GM10266 (cell line): ENCODE results near the gene PRPF38B.
A peak's percentile ranks its signal among the peaks of the same experiment; 100 is the strongest.

Source experiments
- DNase-seq: peaks from one replicate; pipeline ENCODE4 v3.0.0; 2012; ENCODE audit errors: extremely low spot score
- TF ChIP-seq, protein P1 (sequence below): IDR thresholded peaks from 2 replicates; pipeline ENCODE4 v1.5.1; 2012; ENCODE audit warnings: mild to moderate bottlenecking, low read depth; ENCODE audit not compliant: control insufficient read depth, insufficient read depth; ENCODE audit errors: missing control alignments

The PRPF38B gene, protein sequence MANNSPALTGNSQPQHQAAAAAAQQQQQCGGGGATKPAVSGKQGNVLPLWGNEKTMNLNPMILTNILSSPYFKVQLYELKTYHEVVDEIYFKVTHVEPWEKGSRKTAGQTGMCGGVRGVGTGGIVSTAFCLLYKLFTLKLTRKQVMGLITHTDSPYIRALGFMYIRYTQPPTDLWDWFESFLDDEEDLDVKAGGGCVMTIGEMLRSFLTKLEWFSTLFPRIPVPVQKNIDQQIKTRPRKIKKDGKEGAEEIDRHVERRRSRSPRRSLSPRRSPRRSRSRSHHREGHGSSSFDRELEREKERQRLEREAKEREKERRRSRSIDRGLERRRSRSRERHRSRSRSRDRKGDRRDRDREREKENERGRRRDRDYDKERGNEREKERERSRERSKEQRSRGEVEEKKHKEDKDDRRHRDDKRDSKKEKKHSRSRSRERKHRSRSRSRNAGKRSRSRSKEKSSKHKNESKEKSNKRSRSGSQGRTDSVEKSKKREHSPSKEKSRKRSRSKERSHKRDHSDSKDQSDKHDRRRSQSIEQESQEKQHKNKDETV

DNA sequence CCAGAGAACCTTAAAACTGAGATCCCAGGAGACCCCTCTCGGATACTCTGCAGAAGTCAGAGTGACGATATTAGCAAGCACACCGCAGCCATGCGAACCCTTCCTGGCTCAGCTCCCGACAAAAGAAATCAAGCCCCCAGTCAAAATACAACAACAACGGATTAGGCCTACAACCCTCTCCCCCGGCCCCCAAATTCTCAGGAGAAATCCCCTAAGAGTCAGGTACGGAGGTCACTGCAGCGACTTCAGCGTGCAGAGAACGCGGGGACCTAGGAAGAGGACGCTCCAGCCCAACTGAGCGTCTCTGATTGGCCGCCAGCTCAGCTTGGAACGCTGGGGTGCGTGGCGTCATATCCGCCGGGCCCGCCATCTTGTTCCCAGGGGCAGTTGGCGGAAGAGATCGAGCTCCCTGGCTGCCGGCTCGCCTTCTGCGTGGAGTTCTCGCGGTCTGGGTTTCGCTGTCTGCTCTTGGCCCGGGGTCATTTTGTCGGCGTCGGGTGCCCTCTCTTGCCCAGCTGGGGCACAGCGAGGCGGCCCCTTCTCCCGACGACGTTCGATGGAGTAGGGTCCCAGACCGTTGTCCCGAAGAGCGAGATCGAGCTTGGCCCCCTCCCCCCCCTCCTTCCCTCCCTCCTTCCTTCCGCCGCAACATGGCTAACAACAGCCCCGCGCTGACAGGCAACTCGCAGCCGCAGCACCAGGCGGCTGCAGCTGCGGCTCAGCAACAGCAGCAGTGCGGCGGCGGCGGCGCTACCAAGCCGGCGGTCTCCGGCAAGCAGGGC is at the start of gene PRPF38B:
Gene PRPF38B, plus strand, starts transcription at position 369 of the 782 bp plus-strand sequence. Its CDS starts 282 bp downstream, at position 651.
- peak; percentile 93 for DNase-seq
- TF ChIP-seq, protein P1, sequence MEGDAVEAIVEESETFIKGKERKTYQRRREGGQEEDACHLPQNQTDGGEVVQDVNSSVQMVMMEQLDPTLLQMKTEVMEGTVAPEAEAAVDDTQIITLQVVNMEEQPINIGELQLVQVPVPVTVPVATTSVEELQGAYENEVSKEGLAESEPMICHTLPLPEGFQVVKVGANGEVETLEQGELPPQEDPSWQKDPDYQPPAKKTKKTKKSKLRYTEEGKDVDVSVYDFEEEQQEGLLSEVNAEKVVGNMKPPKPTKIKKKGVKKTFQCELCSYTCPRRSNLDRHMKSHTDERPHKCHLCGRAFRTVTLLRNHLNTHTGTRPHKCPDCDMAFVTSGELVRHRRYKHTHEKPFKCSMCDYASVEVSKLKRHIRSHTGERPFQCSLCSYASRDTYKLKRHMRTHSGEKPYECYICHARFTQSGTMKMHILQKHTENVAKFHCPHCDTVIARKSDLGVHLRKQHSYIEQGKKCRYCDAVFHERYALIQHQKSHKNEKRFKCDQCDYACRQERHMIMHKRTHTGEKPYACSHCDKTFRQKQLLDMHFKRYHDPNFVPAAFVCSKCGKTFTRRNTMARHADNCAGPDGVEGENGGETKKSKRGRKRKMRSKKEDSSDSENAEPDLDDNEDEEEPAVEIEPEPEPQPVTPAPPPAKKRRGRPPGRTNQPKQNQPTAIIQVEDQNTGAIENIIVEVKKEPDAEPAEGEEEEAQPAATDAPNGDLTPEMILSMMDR = no peak

DNA sequence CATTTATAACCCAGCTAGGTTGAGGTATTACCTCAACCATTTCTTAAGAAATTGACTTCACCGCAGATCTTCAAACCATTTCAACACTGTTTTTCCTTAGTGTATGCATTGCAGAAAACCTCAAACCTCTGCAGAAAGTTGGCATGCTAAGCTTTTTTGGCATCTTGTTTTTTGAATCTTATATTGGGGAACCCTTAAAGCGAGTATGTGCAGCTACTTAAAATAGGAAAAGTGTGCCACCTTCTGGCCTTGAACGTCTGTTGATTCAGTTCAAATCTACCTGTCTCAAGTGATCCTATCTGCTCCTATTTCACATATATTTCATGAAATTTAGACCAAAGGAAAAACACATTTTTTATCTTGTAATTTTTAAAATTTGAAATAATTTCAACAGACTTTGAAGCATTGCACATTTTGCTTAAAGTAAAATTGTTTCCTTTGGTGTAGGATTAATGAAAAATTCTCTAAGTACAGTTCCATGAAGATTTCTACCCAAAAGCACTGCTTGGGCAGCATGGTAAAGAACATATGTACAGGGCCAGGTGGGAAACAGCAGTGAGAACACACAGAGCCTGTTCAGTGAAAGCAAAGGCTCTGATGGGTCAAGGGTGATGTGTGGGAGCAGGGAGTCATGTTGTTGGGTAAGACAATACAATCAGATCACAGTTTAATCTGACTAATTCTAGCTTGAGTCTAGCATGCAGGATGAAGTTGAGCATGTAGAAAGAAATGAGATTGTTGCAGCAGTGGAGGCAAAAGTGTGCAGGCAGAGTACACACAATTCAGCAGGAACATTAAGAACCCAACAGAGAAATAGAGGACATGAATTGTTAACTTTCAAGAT is 48.4 kb upstream of the PRPF38B start:
- peak; percentile 72 for DNase-seq
- TF ChIP-seq, protein P1 = peak; percentile 60

DNA sequence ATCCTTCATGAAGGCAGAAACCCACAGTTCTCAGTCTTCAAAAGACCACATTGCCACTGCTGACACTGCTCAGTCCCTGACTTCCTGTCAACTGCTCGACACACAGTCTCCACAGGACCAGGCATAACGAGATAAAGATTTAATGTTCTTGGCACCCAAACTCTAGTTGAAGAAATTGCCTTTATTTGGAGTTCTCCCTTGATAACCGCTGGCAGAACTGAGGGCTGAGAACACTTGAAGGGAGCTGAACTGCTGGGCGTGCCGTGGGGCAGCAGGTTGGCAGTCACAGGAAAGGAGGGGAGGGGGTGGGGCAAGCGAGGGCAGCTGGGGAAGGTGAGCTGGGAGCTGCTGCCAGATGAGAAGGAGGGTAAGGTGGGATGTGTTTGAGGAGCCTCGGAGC is 47.1 kb upstream of the PRPF38B start:
- no peak for DNase-seq
- TF ChIP-seq, protein P1 = no peak

DNA sequence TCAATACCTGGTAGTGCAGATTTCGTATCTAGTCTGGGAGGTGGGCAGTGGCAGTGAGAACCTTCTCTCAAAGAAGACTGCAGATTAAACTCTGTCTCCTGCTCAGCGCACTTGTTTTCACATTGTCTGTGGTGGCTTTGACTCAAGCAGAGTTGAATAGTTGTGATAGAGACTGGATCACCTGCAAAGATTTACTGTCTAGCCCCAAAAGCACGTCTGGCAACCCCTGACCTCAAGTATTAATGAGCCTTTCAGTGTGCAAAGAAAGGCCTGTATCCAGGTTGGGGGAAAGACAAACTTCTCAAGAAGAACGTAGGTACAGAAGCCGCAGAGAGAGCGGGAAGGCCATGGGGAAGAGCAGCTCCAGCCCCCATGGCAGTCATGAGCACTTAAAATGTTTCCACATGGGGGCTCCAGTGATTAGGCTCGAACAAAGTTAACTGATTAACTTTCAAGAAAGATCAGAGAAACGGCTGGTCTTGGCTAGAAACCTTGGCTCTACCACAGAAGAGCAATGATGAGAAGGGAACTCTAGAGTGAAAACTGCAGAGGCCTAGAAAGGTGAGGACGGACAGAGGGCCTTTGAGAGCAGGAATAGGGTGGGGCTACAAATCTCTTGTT is 46.4 kb upstream of the PRPF38B start:
- TF ChIP-seq, protein P1 = no peak
- DNase-seq = no peak

DNA sequence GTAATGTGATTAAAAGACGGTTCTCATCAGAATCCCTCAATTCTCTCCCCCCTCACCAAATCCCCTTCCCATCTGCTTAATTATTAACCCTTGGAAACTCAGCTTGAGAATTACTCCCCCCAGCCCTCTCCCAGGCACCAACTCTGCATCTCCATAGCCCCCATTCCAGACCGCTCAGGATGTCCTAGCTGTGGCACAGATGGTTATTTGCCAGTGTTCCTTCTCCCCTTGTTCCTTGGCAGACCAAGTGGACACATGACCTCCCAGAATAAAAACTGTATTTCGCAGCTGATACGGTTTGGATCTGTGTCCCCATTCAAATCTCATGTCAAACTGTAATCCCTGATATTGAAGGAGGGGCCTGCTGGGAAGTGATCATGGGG is 45.9 kb upstream of the PRPF38B start:
- TF ChIP-seq, protein P1 = no peak
- DNase-seq = no peak

DNA sequence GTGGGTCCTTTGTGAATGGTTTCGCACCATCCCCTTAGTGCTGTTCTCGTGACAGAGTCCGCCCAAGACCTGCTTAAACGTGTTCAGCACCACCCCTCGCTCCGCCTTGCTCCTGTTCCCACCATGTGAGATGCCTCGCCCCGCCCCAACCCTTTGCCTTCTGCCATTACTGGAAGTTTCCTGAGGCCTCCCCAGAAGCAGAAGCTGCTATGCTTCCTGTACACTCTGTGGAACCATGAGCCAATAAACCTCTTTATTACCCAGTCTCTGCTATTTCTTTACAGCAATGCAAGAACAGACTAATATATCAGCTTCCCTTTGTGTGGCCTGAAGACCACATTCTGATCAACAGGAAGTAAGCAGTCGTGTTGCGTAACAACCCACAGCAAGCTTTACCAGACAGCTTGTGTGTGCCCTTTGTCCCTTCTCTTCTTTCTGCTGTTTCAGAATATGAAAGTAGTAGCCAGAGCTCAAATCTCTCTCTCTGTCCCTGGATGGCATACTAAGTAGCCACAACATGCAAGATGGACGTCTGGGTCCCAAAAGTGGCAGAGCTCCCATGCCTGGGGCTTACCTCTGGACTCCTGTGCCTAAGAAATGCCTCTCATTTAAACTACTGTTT is 45.4 kb upstream of the PRPF38B start:
- no peak for DNase-seq
- TF ChIP-seq, protein P1 = no peak
